A673 (cell line): ENCODE measurements around the gene LRIG3.

Experiments used
- EZH2 ChIP-seq: fragments of 200-600 bp; sonication (generic); IDR thresholded peaks from 2 replicates; pipeline ENCODE4 v1.6.1; 2017; ENCODE audit warnings: borderline replicate concordance, low read depth, mild to moderate bottlenecking, mixed read lengths, antibody characterized with exemption, low read length; ENCODE audit not compliant: poor library complexity, severe bottlenecking
- TF ChIP-seq, protein P1 (sequence below): fragments of 300-800, 200-600 bp; sonication (generic); conservative IDR thresholded peaks from 2 replicates; pipeline ENCODE4 v1.5.1; 2017; ENCODE audit warnings: low read depth, mild to moderate bottlenecking, antibody characterized with exemption, low read length, moderate library complexity, mixed read lengths

DNA sequence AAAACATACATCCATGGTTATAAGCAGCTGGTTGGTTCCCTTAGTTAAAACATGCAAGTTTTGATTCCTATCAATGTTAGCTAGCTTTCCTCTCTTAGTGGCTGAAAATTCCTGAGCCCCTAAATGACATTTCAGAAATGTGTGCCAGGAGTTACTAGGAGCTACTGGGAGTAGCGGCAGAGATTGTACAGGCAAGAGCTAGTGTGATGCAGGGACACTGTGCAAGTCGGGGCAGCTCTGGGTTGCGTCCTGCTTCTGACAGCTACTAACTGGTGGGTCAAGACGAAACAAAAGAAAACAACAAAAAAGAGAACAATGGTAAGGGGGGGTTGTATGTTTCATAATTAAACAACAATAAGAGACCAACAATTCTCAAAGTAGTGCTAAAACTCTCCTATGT, 35.4 kb downstream of the LRIG3 start:
- TF ChIP-seq, protein P1, sequence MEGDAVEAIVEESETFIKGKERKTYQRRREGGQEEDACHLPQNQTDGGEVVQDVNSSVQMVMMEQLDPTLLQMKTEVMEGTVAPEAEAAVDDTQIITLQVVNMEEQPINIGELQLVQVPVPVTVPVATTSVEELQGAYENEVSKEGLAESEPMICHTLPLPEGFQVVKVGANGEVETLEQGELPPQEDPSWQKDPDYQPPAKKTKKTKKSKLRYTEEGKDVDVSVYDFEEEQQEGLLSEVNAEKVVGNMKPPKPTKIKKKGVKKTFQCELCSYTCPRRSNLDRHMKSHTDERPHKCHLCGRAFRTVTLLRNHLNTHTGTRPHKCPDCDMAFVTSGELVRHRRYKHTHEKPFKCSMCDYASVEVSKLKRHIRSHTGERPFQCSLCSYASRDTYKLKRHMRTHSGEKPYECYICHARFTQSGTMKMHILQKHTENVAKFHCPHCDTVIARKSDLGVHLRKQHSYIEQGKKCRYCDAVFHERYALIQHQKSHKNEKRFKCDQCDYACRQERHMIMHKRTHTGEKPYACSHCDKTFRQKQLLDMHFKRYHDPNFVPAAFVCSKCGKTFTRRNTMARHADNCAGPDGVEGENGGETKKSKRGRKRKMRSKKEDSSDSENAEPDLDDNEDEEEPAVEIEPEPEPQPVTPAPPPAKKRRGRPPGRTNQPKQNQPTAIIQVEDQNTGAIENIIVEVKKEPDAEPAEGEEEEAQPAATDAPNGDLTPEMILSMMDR: no peak
- no peak for TF ChIP-seq EZH2
